Astrocyte of the cerebellum (primary cell): ENCODE data around the gene CHEK1.

Source experiments
- DNase-seq: peaks from one replicate; pipeline ENCODE4 v3.0.0-alpha.2; 2011; ENCODE audit warnings: low read depth
- H3K4me3 ChIP-seq: 2 replicates; pipeline ENCODE4 v1.5.1; 2011; ENCODE audit warnings: mild to moderate bottlenecking, low read depth, low read length, moderate library complexity
- CTCF ChIP-seq: IDR thresholded peaks from 2 replicates; pipeline ENCODE4 v1.5.1; 2012; ENCODE audit warnings: low read length, low read depth, moderate library complexity, mild to moderate bottlenecking; ENCODE audit errors: missing control alignments
- in situ Hi-C: cut with HindIII; loops from 2 replicates; pipeline ENCODE4 v1.10.0; 2017; ENCODE audit warnings: low sequenced_read_pairs

Gene CHEK1

GRCh38 chr11:125645871-125646270, 20.9 kb downstream of the CHEK1 start:
- no peak overlapping the region for H3K4me3 ChIP-seq
- in situ Hi-C loops, result no loop called here
- no peak for DNase-seq
- no peak for TF ChIP-seq CTCF

GRCh38 chr11:125649465-125650166, 24.7 kb downstream of the CHEK1 start:
- H3K4me3 ChIP-seq, result no peak overlapping the region
- TF ChIP-seq CTCF, result no peak
- in situ Hi-C loops, result no loop called here
- DNase-seq, result no peak

GRCh38 chr11:125662689-125663088, 37.7 kb downstream of the CHEK1 start:
- no peak for TF ChIP-seq CTCF
- H3K4me3 ChIP-seq, result no peak overlapping the region
- in situ Hi-C loops, result no loop called here
- no peak for DNase-seq

- in situ Hi-C loops, result no loop called here
- no peak for DNase-seq
- TF ChIP-seq CTCF, result no peak
- H3K4me3 ChIP-seq, result no peak overlapping the region
Measured at GRCh38 chr11:125663910-125664309, 38.9 kb downstream of the CHEK1 start.

GRCh38 chr11:125667151-125667550, 42.2 kb downstream of the CHEK1 start:
- TF ChIP-seq CTCF, result no peak
- no peak overlapping the region for H3K4me3 ChIP-seq
- no peak for DNase-seq
- in situ Hi-C loops, result no loop called here

- in situ Hi-C loops, result no loop called here
- DNase-seq, result no peak
- no peak overlapping the region for H3K4me3 ChIP-seq
- TF ChIP-seq CTCF, result no peak
Measured at GRCh38 chr11:125670172-125670571, 45.2 kb downstream of the CHEK1 start.

- no peak for DNase-seq
- no peak for TF ChIP-seq CTCF
- H3K4me3 ChIP-seq, result no peak overlapping the region
- in situ Hi-C loops, result no loop called here
Measured at GRCh38 chr11:125671561-125671960, 46.6 kb downstream of the CHEK1 start.
